Ammon's horn (tissue), 1 donor: Measurements from ENCODE around the gene CHRNA4.
A peak's percentile ranks its signal among the peaks of the same experiment; 100 is the strongest.
"Not testable (repeated sequence)": the region's sequence is repeated elsewhere in the genome, so short reads cannot be mapped to it uniquely, and the experiment has no call there.

Source experiments
- DNase-seq: peaks from one replicate; pipeline ENCODE4 v3.0.0-alpha.2; 2016; ENCODE audit warnings: low spot score

The CHRNA4 gene

GRCh38 chr20:63308218-63308911, 52.8 kb downstream of the CHRNA4 start:
- DNase-seq: no peak

GRCh38 chr20:63307538-63308217, 53.5 kb downstream of the CHRNA4 start:
- DNase-seq: no peak

- no peak for DNase-seq
Observed at GRCh38 chr20:63306673-63307537, 54.2 kb downstream of the CHRNA4 start.

- DNase-seq: not testable (repeated sequence)
Observed at GRCh38 chr20:63305933-63306672, 55.0 kb downstream of the CHRNA4 start.

GRCh38 chr20:63305393-63305792, 55.8 kb downstream of the CHRNA4 start:
- no peak for DNase-seq

- DNase-seq: no peak
Observed at GRCh38 chr20:63303095-63303666, 58.0 kb downstream of the CHRNA4 start.

- DNase-seq: no peak
Observed at GRCh38 chr20:63301671-63302070, 59.5 kb downstream of the CHRNA4 start.

- DNase-seq: no peak
Observed at GRCh38 chr20:63298731-63299312, 62.3 kb downstream of the CHRNA4 start.

- no peak for DNase-seq
Observed at GRCh38 chr20:63297796-63298572, 63.2 kb downstream of the CHRNA4 start.

GRCh38 chr20:63297371-63297781, 63.8 kb downstream of the CHRNA4 start:
- no peak for DNase-seq

- peak; percentile 29 for DNase-seq
Observed at GRCh38 chr20:63296531-63297299, 64.4 kb downstream of the CHRNA4 start.

- no peak for DNase-seq
Observed at GRCh38 chr20:63295846-63296245, 65.3 kb downstream of the CHRNA4 start.

GRCh38 chr20:63295422-63295821, 65.7 kb downstream of the CHRNA4 start:
- DNase-seq: peak; percentile 32

- DNase-seq: no peak
Observed at GRCh38 chr20:63295018-63295417, 66.1 kb downstream of the CHRNA4 start.

GRCh38 chr20:63294536-63294900, 66.6 kb downstream of the CHRNA4 start:
- DNase-seq: no peak

- DNase-seq: no peak
Observed at GRCh38 chr20:63293871-63294535, 67.1 kb downstream of the CHRNA4 start.

- no peak for DNase-seq
Observed at GRCh38 chr20:63293456-63293855, 67.7 kb downstream of the CHRNA4 start.
